Activated naive CD4-positive, alpha-beta T cell (primary cell): ENCODE data around the gene PALS2.

Source experiments
- DNase-seq, 4 experiments: peaks; one replicate each; lab custom pipeline; 2025; lab: John Stamatoyannopoulos, UW

PALS2 gene

DNA sequence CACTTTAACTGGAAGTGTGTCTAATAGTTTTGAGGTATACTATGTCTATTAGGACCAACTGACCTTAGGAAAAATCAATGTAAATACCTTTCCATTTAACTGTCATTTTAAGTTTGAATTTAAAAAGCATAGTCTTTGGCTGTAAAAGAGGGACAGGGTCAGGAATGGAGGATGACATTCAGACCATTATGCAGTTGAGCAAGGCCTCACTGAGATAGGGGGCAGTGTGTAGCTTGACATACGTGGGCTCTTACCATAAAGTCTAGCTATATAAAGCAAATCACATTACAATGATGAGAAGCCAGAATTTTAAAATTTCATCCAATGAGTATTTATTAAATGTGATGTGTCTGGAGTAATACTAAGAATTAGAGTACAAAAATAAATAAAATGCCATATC is 17.9 kb downstream of the PALS2 start:
- no peak for DNase-seq

DNA sequence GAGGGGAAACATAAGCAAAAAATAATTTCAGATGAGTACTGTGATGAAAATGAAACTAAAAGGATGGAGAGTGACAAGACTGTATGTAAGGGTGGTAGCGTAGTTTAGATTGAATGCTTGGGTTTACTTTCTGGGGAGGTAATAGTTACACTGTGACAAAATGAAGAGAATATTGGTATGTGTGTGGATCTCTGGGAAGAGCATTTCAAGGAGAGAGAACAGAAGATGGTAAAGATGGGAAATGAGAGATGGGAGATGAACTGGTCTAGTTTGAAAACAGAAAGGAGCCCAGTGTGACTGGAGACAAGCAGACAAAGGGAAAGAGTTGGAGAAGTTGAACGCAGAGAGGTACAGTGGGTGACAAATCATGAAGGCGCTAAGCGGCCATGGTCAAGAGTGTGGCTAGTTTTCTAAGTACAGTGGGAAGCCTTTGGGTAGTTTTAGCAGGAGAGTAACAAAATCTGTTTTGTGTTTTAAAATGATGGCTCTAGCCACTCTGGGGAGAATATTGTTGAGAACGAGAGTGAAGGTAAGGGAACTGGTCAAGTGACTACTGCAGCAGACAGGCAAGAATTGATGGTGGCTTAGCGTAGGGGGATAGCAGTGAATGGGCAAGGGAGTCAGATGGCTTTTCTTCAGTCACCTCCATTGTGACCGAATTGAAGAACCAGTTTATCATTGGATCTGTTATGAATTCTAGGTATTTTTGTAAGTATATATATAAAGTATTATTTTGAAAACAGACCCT is 22.6 kb downstream of the PALS2 start:
- DNase-seq = no peak

DNA sequence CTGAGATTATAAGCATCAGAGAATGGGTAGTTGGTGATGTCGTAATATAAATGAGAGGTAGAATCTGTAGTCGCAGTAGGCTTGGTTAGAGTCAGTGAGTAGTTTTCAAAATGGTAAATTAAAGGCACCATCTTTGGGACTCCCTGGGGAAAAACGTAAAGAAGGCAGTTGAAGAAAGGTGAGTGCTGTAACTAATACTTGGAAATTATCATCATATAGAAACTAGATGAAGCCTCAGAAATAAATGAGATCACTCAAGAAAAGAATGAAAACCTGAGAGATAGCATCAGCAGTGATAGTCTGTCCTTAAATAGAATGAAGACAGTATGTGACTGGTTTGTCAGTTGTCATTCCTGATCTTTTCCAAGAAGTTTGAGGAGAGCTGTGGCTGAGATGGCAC is 23.8 kb downstream of the PALS2 start:
- DNase-seq = no peak

DNA sequence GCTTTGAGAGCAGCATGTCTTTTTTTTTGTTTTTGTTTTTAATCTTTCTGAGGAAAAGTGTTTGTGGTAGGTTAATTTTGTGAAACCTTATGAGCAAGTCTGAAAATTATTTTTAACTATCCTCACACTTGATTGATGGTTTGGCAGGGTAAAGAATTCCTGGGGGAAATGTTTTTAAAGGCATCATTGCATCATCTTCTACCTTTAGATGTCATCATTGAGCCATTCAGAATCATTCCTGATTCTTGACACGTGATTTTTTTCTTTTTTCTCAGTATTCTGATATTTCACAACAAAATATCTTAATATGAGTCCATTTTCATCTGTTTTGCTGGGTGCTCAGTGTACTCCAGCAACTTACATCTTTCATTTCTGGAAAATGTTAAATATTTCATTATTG is 28.3 kb downstream of the PALS2 start:
- no peak for DNase-seq

DNA sequence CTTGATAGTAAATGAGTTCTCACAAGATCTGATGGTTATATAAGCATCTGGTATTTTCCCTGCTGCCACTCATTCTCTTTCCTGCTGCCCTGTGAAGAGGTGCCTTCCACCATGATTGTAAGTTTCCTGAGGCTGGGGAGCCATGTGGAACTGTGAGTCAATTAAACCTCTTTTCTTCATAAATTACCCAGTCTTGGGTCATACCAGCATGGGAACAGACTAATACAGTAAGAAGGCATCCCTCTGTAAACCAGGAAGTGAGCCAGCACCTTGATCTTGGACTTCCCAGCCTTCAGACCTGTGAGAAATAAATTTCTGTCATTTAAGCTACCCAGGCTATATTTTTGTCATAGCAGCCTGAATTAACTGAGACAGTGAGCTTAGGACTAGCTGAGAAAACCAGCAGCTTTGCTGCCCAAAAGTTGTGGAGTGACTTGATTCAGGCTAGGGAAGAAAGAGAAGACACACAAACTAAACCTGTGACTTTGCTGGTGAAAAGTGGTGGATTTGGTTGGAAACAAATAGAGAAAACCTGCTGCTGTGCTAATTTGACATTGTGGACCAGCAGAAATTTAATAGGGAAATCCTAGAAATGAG is 29.7 kb downstream of the PALS2 start:
- no peak for DNase-seq

DNA sequence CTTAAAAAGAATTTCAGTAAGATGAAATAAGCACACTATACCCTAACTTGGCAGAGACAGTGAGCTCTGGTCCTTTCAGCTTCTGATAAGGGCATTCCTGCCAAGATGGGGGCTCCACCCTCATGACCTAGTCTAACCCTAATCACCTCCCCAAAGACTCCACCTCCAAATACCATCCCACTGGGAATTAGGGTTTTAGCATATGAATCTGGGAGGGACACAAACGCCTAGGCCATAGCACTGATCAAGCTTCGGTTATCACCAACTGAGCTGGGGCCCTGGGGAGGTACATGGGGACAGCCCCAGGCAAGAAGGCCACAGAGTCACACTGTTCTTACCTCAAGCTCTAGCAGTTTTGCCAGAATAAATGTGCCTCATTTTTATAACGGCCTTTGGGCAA is 31.4 kb downstream of the PALS2 start:
- no peak for DNase-seq

DNA sequence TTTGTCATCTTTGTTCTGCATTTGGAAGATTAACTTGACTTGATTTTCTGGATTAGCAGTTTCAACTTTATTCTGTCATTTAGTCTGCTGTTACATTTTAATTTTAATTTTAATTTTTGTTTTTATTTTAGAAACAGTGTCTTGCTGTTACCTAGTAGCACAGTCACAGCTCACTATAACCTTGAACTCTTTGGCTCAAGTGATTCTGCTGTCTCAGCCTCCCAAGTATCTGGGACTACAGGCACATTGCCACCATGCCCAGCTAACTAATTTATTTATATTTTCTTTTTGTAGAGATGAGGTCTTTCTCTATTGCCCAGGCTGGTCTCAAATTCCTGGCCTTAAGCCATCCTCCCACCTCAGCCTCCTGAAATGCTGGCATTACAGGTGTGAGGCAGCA is 35.3 kb downstream of the PALS2 start:
- no peak for DNase-seq

DNA sequence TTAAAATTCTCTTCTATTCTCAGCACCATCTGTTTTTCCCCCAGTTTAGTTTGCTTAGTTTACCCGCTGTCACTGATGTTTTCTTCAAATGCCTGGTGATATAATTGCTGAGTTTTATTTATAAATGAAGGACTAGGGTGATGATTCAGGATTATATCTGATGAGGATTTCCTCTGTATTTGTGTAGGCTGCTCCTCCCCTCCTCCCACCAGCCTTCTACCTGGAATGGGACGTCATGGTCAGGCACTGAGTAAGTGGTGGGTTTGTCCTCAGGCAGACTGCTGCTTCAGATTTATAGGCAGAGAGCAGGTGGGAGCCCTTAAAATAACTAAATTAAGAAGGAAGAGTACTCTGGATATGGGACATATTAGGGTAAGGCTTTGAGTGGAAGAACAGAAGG is 35.8 kb downstream of the PALS2 start:
- no peak for DNase-seq

DNA sequence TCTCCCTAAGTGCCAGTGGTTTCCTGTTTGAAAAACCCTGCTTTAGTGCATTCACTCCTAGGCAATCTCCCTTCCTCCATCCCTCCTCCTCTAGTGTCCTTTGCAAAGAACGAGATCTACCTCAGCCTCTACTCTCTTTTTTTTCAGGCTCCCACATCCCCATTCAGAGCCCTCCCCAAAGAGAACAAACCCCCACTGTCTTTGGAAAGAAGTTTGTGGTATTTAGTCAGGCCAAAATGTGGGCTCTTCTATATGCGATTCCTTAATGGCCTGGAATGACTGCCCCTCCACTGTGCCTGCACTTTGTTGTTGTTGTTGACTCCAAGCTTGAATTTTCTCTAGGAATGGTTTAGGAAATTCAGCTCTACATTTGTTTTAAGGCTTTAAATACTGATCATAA is 36.3 kb downstream of the PALS2 start:
- no peak for DNase-seq

DNA sequence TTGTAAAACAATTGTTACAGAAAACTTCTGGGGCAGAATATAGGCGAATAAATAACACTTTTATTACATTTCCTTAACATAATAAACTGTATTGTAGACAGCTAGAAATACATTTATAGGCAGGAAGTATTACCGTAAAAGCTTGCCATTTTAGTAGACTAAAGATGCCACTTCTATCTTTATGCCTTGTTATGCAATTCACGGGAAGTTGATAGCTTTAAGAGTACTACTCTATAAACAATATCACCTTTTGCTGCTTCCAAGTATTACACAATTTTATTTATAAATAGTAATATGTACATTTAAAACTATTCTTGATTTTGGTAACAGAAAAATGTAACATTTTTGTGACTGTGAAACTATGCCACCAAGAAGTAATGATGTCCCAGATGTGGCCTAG is 37.9 kb downstream of the PALS2 start:
- no peak for DNase-seq

DNA sequence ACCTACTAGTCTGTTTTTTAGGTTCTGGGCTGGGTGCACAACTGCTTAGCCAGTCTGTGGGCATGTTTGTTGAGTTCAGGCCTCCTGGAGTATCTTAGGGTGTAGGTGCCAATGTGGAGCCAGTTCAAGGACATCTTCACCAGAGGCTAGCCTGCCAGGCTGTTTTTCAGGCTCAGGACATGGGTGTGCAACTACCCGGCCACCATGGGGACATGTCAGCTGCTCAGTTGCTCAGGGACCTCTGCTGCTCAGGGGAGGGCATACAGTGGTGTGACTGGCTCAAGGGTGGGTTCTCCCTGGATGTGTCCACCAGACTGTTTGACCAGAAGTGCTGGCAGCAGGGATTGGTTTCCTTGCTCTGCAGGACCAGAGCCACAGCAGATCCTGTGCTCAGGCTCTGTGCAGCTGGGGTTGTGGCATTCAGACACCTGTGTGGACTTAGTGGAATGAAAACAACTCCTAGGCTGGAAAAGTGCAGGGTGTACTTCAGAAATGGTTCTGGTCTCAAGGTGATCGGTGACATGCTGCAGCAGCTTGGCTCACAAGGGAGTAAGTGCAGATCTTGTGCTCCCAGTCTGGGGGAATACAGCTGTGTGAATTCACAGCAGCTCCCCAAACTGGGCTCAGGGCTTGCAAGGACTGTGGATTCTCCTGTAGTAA is 44.8 kb downstream of the PALS2 start:
- no peak for DNase-seq

DNA sequence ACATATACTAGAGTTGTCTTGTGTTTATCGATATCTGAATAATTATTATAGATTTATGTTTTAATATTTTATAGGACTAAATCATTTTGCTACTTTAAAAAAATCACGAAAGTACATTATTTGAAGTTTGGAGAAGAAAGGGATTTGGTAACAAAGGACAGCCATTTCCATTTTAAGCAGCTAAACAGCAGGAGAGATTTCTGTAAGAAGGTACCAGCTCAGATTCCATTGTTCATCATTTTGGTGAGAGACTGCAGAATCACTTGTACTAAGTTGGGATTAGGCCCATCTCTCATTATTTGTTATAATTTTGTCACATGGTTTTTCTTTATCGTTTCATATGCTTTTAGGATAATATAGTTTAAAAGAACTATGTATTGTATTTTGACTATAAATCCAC is 46.7 kb downstream of the PALS2 start:
- no peak for DNase-seq

DNA sequence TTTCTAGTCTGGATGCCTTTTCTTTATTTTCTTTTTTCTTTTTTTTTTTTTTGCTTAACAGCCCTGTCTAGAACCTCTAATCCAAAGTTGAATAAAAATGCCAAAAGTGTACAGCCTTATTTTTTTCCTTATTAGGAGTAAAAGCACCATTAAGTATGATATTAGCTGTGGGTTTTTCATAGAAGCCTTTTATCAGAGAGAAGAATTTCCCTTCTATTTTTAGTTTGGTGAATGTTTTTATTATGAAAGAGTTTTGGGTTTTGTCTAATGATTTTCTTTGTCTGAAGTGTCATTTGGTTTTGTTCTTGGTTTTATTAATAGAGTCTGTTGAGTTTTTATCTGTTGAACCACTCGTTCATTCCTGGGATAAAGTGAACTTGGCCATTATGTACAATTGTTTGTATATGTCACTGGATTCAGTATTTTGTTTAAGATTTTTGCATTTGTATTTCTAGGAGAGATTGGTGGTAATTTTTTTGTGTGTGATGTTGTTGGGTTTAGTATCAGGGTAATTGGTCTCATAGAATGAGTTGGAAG is 49.5 kb downstream of the PALS2 start:
- no peak for DNase-seq
